GM23338 (cell line): Measurements from ENCODE around the gene NLGN4X. TPM values are rescaled to one million over a fixed set of nuclear protein-coding genes. Genes with fewer than 3 reads are reported as not detected.

Experiments
- ATAC-seq: fragments of 200-7000 bp; cut with Tn5 transposase; 3 replicates; pipeline ENCODE4 v1.9.1; 2020
- DNase-seq: peaks from one replicate; pipeline ENCODE4 v3.0.0-alpha.2; 2015; ENCODE audit warnings: low spot score
- H2AFZ ChIP-seq: fragments of 200-600 bp; sonication (generic); 2 replicates; pipeline ENCODE4 v1.8.0; 2016; ENCODE audit warnings: antibody characterized with exemption, mild to moderate bottlenecking, moderate library complexity
- H3F3A ChIP-seq: fragments of 200-600 bp; sonication (generic); replicated peaks from 2 replicates; pipeline ENCODE4 v1.8.0; 2017; ENCODE audit warnings: antibody characterized with exemption, mixed run types, low read depth
- H3K27ac ChIP-seq: fragments of 200-600 bp; sonication (generic); 2 replicates; pipeline ENCODE4 v1.6.1; 2016; ENCODE audit warnings: low read depth
- H3K27me3 ChIP-seq: fragments of 200-600 bp; sonication (generic); 2 replicates; pipeline ENCODE4 v1.8.0; 2016; ENCODE audit warnings: mild to moderate bottlenecking, mixed run types, moderate library complexity; ENCODE audit not compliant: insufficient read depth
- H3K36me3 ChIP-seq: fragments of 200-600 bp; sonication (generic); 2 replicates; pipeline ENCODE4 v1.8.0; 2016; ENCODE audit warnings: mild to moderate bottlenecking; ENCODE audit not compliant: insufficient read depth
- H3K4me1 ChIP-seq: fragments of 200-600 bp; sonication (generic); 2 replicates; pipeline ENCODE4 v1.8.0; 2016; ENCODE audit warnings: mild to moderate bottlenecking, moderate library complexity; ENCODE audit not compliant: insufficient read depth
- H3K4me2 ChIP-seq: fragments of 200-600 bp; sonication (generic); 2 replicates; pipeline ENCODE4 v1.7.1; 2017; ENCODE audit warnings: mixed run types
- H3K4me3 ChIP-seq: fragments of 200-600 bp; sonication (generic); 2 replicates; pipeline ENCODE4 v1.6.1; 2016; ENCODE audit warnings: mixed run types
- H3K79me2 ChIP-seq: fragments of 200-600 bp; sonication (generic); replicated peaks from 2 replicates; pipeline ENCODE4 v1.8.0; 2017; ENCODE audit warnings: mild to moderate bottlenecking; ENCODE audit not compliant: insufficient read depth
- H3K9me2 ChIP-seq: fragments of 200-600 bp; sonication (generic); 2 replicates; pipeline ENCODE4 v1.8.0; 2017; ENCODE audit not compliant: insufficient read depth
- H4K20me1 ChIP-seq: fragments of 200-600 bp; sonication (generic); replicated peaks from 2 replicates; pipeline ENCODE4 v1.8.0; 2017; ENCODE audit warnings: mild to moderate bottlenecking; ENCODE audit not compliant: insufficient read depth
- H3K27ac Mint-ChIP-seq: 2 replicates; pipeline ENCODE4 v1.8.0; 2020; ENCODE audit warnings: inconsistent platforms, mild to moderate bottlenecking, moderate library complexity, mixed read lengths
- H3K27me3 Mint-ChIP-seq: 3 replicates; pipeline ENCODE4 v1.8.0; 2022; ENCODE audit warnings: low read depth, mild to moderate bottlenecking, moderate library complexity, mixed read lengths, inconsistent platforms; ENCODE audit not compliant: insufficient read depth, poor library complexity
- H3K36me3 Mint-ChIP-seq: 3 replicates; pipeline ENCODE4 v1.8.0; 2021; ENCODE audit warnings: low read depth, mild to moderate bottlenecking, inconsistent platforms, moderate library complexity, mixed read lengths
- H3K4me1 Mint-ChIP-seq: 3 replicates; pipeline ENCODE4 v1.8.0; 2020; ENCODE audit warnings: mild to moderate bottlenecking, inconsistent platforms, mixed read lengths
- H3K4me3 Mint-ChIP-seq: 3 replicates; pipeline ENCODE4 v1.8.0; 2021; ENCODE audit warnings: moderate library complexity, mild to moderate bottlenecking, inconsistent platforms, mixed read lengths
- H3K9me3 Mint-ChIP-seq: 3 replicates; pipeline ENCODE4 v1.8.0; 2020; ENCODE audit warnings: moderate library complexity, mild to moderate bottlenecking, inconsistent platforms, mixed read lengths
- CREB1 ChIP-seq: fragments of 250-450 bp; sonication (Bioruptor Pico); IDR thresholded peaks from 2 replicates; pipeline ENCODE4 v1.5.0; 2020; ENCODE audit warnings: low read depth, mild to moderate bottlenecking, moderate library complexity
- CTCF ChIP-seq, 2 experiments: fragments of 200-600 bp in 1 of 2; sonication (generic) in 1 of 2; conservative IDR thresholded peaks; 2 replicates each; pipeline versions ENCODE4 v1.5.1 to v1.6.1; 2016 to 2017; ENCODE audit warnings: antibody characterized with exemption in 2 of 2, low read depth in 2 of 2, mild to moderate bottlenecking in 2 of 2, moderate library complexity in 1 of 2
- ETS1 ChIP-seq: IDR thresholded peaks from 2 replicates; pipeline ENCODE4 v1.6.1; 2016; ENCODE audit warnings: antibody characterized with exemption
- EZH2 ChIP-seq: fragments of 200-600 bp; sonication (generic); IDR thresholded peaks from one replicate; pipeline ENCODE4 v1.8.0; 2017; ENCODE audit warnings: antibody characterized with exemption, mild to moderate bottlenecking, low read depth; ENCODE audit not compliant: unreplicated experiment
- EZH2phosphoT487 ChIP-seq: fragments of 200-600 bp; sonication (generic); IDR thresholded peaks from one replicate; pipeline ENCODE4 v1.8.1; 2018; ENCODE audit warnings: antibody characterized with exemption; ENCODE audit not compliant: unreplicated experiment
- JUNB ChIP-seq: IDR thresholded peaks from one replicate; pipeline ENCODE4 v1.6.1; 2016; ENCODE audit warnings: antibody characterized with exemption; ENCODE audit not compliant: unreplicated experiment
- NANOG ChIP-seq: IDR thresholded peaks from 2 replicates; pipeline ENCODE4 v1.6.1; 2016; ENCODE audit warnings: antibody characterized with exemption, borderline replicate concordance
- POLR2AphosphoS5 ChIP-seq: IDR thresholded peaks from 2 replicates; pipeline ENCODE4 v1.6.1; 2016; ENCODE audit warnings: antibody characterized with exemption, low read depth
- REST ChIP-seq: IDR thresholded peaks from one replicate; pipeline ENCODE4 v1.6.1; 2018; ENCODE audit warnings: antibody characterized with exemption; ENCODE audit not compliant: unreplicated experiment
- STAT1 ChIP-seq: IDR thresholded peaks from one replicate; pipeline ENCODE4 v1.6.1; 2016; ENCODE audit warnings: antibody characterized with exemption; ENCODE audit not compliant: unreplicated experiment
- ZNF114 ChIP-seq: fragments of 250-450 bp; sonication (Bioruptor Pico); IDR thresholded peaks from 2 replicates; pipeline ENCODE4 v1.5.0; 2020; ENCODE audit warnings: mild to moderate bottlenecking, moderate library complexity
- ZNF331 ChIP-seq: fragments of 250-450 bp; sonication (Bioruptor Pico); IDR thresholded peaks from 2 replicates; pipeline ENCODE4 v1.5.0; 2020; ENCODE audit warnings: low read depth, mild to moderate bottlenecking, moderate library complexity
- ZNF462 ChIP-seq: fragments of 250-450 bp; sonication (Bioruptor Pico); IDR thresholded peaks from 2 replicates; pipeline ENCODE4 v1.5.0; 2020; ENCODE audit warnings: mild to moderate bottlenecking, moderate library complexity
- polyA plus RNA-seq: library from polyadenylated mRNA; unstranded; fragments of >200 nt; fragmentation: Nextera tagmentation; extraction: Ambion mirVana; gene quantifications from 2 replicates; pipeline ENCODE4 v1.2.1, GENCODE V29; 2016
- total RNA-seq: library from RNA; depleted of rRNA; stranded (reverse); fragments of >200 nt; shearing (Covaris generic); gene quantifications from 2 replicates; pipeline ENCODE4 v1.2.3, GENCODE V29; 2014

Gene NLGN4X
- total and polyA plus RNA-seq, 2 experiments from 2014 or later: 36.0 to 86.5 TPM

GRCh38 chrX:6004529-6004928 lies 224.1 kb downstream of the NLGN4X start:
- Mint-ChIP-seq H3K9me3 (no peaks in the 10 kb centered on the region), H3K27ac (no peak overlapping the region), H3K36me3 (peaks cover 13% of the 10 kb centered on the region; the same call in 2 of the 3 replicates), H3K4me3 (no peak overlapping the region), H3K4me1 (peaks cover 41% of the 10 kb centered on the region), H3K27me3 (peaks cover 3% of the 10 kb centered on the region)
- Histone ChIP-seq H3K4me3 (no peak overlapping the region), H3K36me3 (no peaks in the 10 kb centered on the region), H3K4me2 (no peak overlapping the region), H3K27ac (no peak overlapping the region), H3F3A (no peaks in the 10 kb centered on the region), H3K4me1 (0 out of 2 replicates have a peak, but pooled peaks cover 4% of the 10 kb centered on the region), H3K79me2 (peaks cover 43% of the 10 kb centered on the region), H3K9me2 (no peaks in the 10 kb centered on the region), H4K20me1 (peaks cover 5% of the 10 kb centered on the region), H3K27me3 (no peaks in the 10 kb centered on the region), H2AFZ (no peak overlapping the region)
- no peak for TF ChIP-seq ZNF462
- no peak for TF ChIP-seq ZNF114 (CRISPR knock-in tag)
- no peak for TF ChIP-seq STAT1
- TF ChIP-seq REST: no peak
- no peak for TF ChIP-seq EZH2
- TF ChIP-seq POLR2AphosphoS5: no peak
- TF ChIP-seq CTCF (conservative IDR thresholded peaks at IDR 0.05; ENCODE audit: low read depth in 2 of 2): no peak
- TF ChIP-seq EZH2phosphoT487: no peak
- no peak for TF ChIP-seq CREB1 (CRISPR knock-in tag)
- no peak for TF ChIP-seq ZNF331
- TF ChIP-seq ETS1: no peak
- no peak for TF ChIP-seq NANOG
- TF ChIP-seq JUNB: no peak
- ATAC-seq: no peak
- no peak for DNase-seq
